ENCODE data around the gene HAPLN3. TPM values are rescaled to one million over a fixed set of nuclear protein-coding genes. Genes with fewer than 3 reads are reported as not detected.

Gene HAPLN3
- total RNA-seq, 1 experiment from 2014 or later: 42.4 TPM

GRCh38 chr15:88918738-88919137 is 23.4 kb upstream of the HAPLN3 start:
- H3K79me2 ChIP-seq (ENCODE audit: insufficient read depth, low read length): no peaks in the 10 kb centered on the region
- H2AK5ac ChIP-seq (ENCODE audit: insufficient read length, low read length): no peak overlapping the region
- no peak overlapping the region for H2BK12ac ChIP-seq (ENCODE audit: insufficient read length, low read depth, low read length)
- no peak overlapping the region for H3K18ac ChIP-seq (ENCODE audit: insufficient read length, low read depth, low read length)
- H3K9ac ChIP-seq (ENCODE audit: extremely low read depth, insufficient read length, low read length): no peak overlapping the region
- H3K56ac ChIP-seq (ENCODE audit: insufficient read length, low read depth, low read length): no peak overlapping the region
- H2BK5ac ChIP-seq (ENCODE audit: insufficient read length, low read length): no peak overlapping the region
- no peaks in the 10 kb centered on the region for H3K23me2 ChIP-seq (ENCODE audit: insufficient read length, low read depth, low read length, poor library complexity, severe bottlenecking)
- no peak overlapping the region for H3T11ph ChIP-seq (ENCODE audit: low read length)
- H4K91ac ChIP-seq (ENCODE audit: insufficient read length, low read depth, low read length): no peak overlapping the region
- no peak overlapping the region for H2BK15ac ChIP-seq (ENCODE audit: low read depth, low read length)
- H3K14ac ChIP-seq (ENCODE audit: insufficient read depth, low read length): no peak overlapping the region
- H3K4ac ChIP-seq (ENCODE audit: low read depth, low read length): no peak overlapping the region
- WGBS (ENCODE audit: extremely low coverage, insufficient read length, low lambda C conversion rate): no CpG with 5 or more reads among the region's 4 CpGs
- no peaks in the 10 kb centered on the region for H4K20me1 ChIP-seq (ENCODE audit: control insufficient read depth, insufficient read depth, insufficient read length)
- no peaks in the 10 kb centered on the region for H3K9me3 ChIP-seq (ENCODE audit: control insufficient read depth, low read depth, low read length)
- no peak overlapping the region for H3K27ac ChIP-seq (ENCODE audit: insufficient read length, low read depth, low read length)
- H3K4me2 ChIP-seq (ENCODE audit: insufficient read depth, insufficient read length, low read length): no peak overlapping the region
- no peaks in the 10 kb centered on the region; a peak in 2 of 7 replicates for H3K36me3 Mint-ChIP-seq (ENCODE audit: insufficient read depth in 1 of 3, low read depth in 3 of 3)
- H3K27me3 Mint-ChIP-seq (ENCODE audit: low read depth): no peaks in the 10 kb centered on the region; the same call in none of the 2 replicates
- no peak overlapping the region for H3K4me3 Mint-ChIP-seq
- H3K23ac ChIP-seq (ENCODE audit: insufficient read length, low read depth, low read length): no peak overlapping the region
- H2BK120ac ChIP-seq (ENCODE audit: low read depth, low read length, poor library complexity, severe bottlenecking): no peak overlapping the region
- H2BK20ac ChIP-seq (ENCODE audit: low read depth, low read length, poor library complexity, severe bottlenecking): no peak overlapping the region
- no peak overlapping the region for H2AFZ ChIP-seq (ENCODE audit: low read length)
- DNase-seq: no peak
- no peaks in the 10 kb centered on the region for H3K79me1 ChIP-seq (ENCODE audit: insufficient read depth, low read depth, low read length, poor library complexity, severe bottlenecking)
- no peak overlapping the region for H3K27ac Mint-ChIP-seq
- peaks cover under 1% of the 10 kb centered on the region in 2 experiments; a peak in 3 of 5 replicates for H3K9me3 Mint-ChIP-seq
- no peaks in the 10 kb centered on the region for H3K27me3 ChIP-seq (ENCODE audit: insufficient read depth, low read length)
- no peak overlapping the region for H4K5ac ChIP-seq (ENCODE audit: insufficient read length, low read depth, low read length)
- H4K8ac ChIP-seq (replicated peaks; ENCODE audit: insufficient read length, low read depth, low read length): no peak overlapping the region
- TF ChIP-seq CTCF (conservative IDR thresholded peaks at IDR 0.05): no peak
- H3K4me1 ChIP-seq (ENCODE audit: insufficient read depth, low read length): no peaks in the 10 kb centered on the region
- peaks cover 12 to 14% of the 10 kb centered on the region in 2 experiments for H3K4me1 Mint-ChIP-seq
